ENCODE data around the gene MCF2L.

- TF ChIP-seq ZNF274 (IDR thresholded peaks at IDR 0.05; ENCODE audit: insufficient read depth, insufficient read length) = no peak
- TF ChIP-seq POLR2AphosphoS5 (IDR thresholded peaks at IDR 0.05; ENCODE audit: low read length) = no peak
- no peak for TF ChIP-seq CBX3 (IDR thresholded peaks at IDR 0.05; ENCODE audit: borderline replicate concordance, low read depth)
These were observed 49.9 kb downstream of the MCF2L start for GRCh38 chr13:113018676-113019465.
